GM08714 (cell line): ENCODE measurements around the gene ITSN1.

ENCODE experiments used
- H3K4me3 ChIP-seq: fragments of 200-500 bp; sonication (Bioruptor generic); 2 replicates; pipeline ENCODE4 v1.5.1; 2014; ENCODE audit warnings: mild to moderate bottlenecking, low read length, inconsistent platforms
- ZNF274 ChIP-seq: IDR thresholded peaks from 2 replicates; pipeline ENCODE4 v1.6.1; 2012; ENCODE audit warnings: mild to moderate bottlenecking, low read depth, low read length

The ITSN1 gene

GRCh38 chr21:33682992-33683627 lies 40.8 kb downstream of the ITSN1 start:
- no peak for TF ChIP-seq ZNF274

GRCh38 chr21:33684068-33684467 lies 41.8 kb downstream of the ITSN1 start:
- no peak for TF ChIP-seq ZNF274
- H3K4me3 ChIP-seq, result no peak overlapping the region

More at GRCh38 chr21:33682992-33683627, 40.8 kb downstream of the ITSN1 start:
- no peak overlapping the region for H3K4me3 ChIP-seq

GRCh38 chr21:33684923-33685560 lies 42.7 kb downstream of the ITSN1 start:
- no peak overlapping the region for H3K4me3 ChIP-seq
- TF ChIP-seq ZNF274, result no peak

- TF ChIP-seq ZNF274, result no peak
- H3K4me3 ChIP-seq, result no peak overlapping the region
Measured at GRCh38 chr21:33685613-33686197, 43.4 kb downstream of the ITSN1 start.

GRCh38 chr21:33686386-33686785 lies 44.1 kb downstream of the ITSN1 start:
- H3K4me3 ChIP-seq, result no peak overlapping the region
- TF ChIP-seq ZNF274, result no peak

GRCh38 chr21:33687634-33688033 lies 45.3 kb downstream of the ITSN1 start:
- no peak for TF ChIP-seq ZNF274
- no peak overlapping the region for H3K4me3 ChIP-seq

- TF ChIP-seq ZNF274, result no peak
- no peak overlapping the region for H3K4me3 ChIP-seq
Measured at GRCh38 chr21:33688353-33688752, 46.1 kb downstream of the ITSN1 start.

GRCh38 chr21:33690874-33691273 lies 48.6 kb downstream of the ITSN1 start:
- no peak overlapping the region for H3K4me3 ChIP-seq
- no peak for TF ChIP-seq ZNF274

GRCh38 chr21:33691945-33692603 lies 49.8 kb downstream of the ITSN1 start:
- no peak for TF ChIP-seq ZNF274

GRCh38 chr21:33695813-33696212 lies 53.5 kb downstream of the ITSN1 start:
- H3K4me3 ChIP-seq, result no peak overlapping the region
- TF ChIP-seq ZNF274, result no peak

More at GRCh38 chr21:33691945-33692603, 49.8 kb downstream of the ITSN1 start:
- H3K4me3 ChIP-seq, result no peak overlapping the region

GRCh38 chr21:33696465-33696864 lies 54.2 kb downstream of the ITSN1 start:
- no peak for TF ChIP-seq ZNF274
- H3K4me3 ChIP-seq, result no peak overlapping the region

- H3K4me3 ChIP-seq, result no peak overlapping the region
- no peak for TF ChIP-seq ZNF274
Measured at GRCh38 chr21:33698087-33698860, 56.0 kb downstream of the ITSN1 start.

GRCh38 chr21:33699277-33699676 lies 57.0 kb downstream of the ITSN1 start:
- no peak for TF ChIP-seq ZNF274
- no peak overlapping the region for H3K4me3 ChIP-seq

GRCh38 chr21:33700491-33700890 lies 58.2 kb downstream of the ITSN1 start:
- no peak for TF ChIP-seq ZNF274
- H3K4me3 ChIP-seq, result no peak overlapping the region
